ENCODE data around the gene LLGL1. TPM values are rescaled to one million over a fixed set of nuclear protein-coding genes. Genes with fewer than 3 reads are reported as not detected.

LLGL1 gene
- total and polyA plus RNA-seq, 10 of the 15 experiments (the other 5 are each of a cell fraction or from before 2014, with no cell fraction given) = 0.02 to 9.2 (median 2.5) TPM

- intact Hi-C loops (cut with micrococcal nuclease; ENCODE audit: unreplicated experiment) = no loop called here
- SMC1A ChIA-PET (ENCODE audit: uncharacterized antibody, unreplicated experiment) = no interaction called here
- Histone ChIP-seq H3K9ac (ENCODE audit: control insufficient read depth, insufficient read depth, low read length) (no peak overlapping the region), H3K4me1 (ENCODE audit: control insufficient read depth, insufficient read depth, low read length) (no peaks in the 10 kb centered on the region), H3K79me2 (ENCODE audit: control insufficient read depth, insufficient read depth, low read length) (no peaks in the 10 kb centered on the region), H2AFZ (ENCODE audit: control insufficient read depth, low read depth, low read length) (no peak overlapping the region), H3K4me3 (no peak overlapping the region), H3K9me3 (replicated peaks; ENCODE audit: control insufficient read depth, insufficient read depth, low read length) (no peaks in the 10 kb centered on the region), H4K20me1 (ENCODE audit: control insufficient read depth, insufficient read depth) (no peaks in the 10 kb centered on the region), H3K36me3 (ENCODE audit: control insufficient read depth in 2 of 2, insufficient read depth in 2 of 2, low read length in 1 of 2) (peaks cover 7 to 40% of the 10 kb centered on the region in 2 experiments), H3K27me3 (replicated peaks in 1 of 2; ENCODE audit: control insufficient read depth in 2 of 2, insufficient read depth in 2 of 2, low read length in 1 of 2) (no peaks in the 10 kb centered on the region), H3K27ac (ENCODE audit: control insufficient read depth, insufficient read depth) (no peak overlapping the region), H3K4me2 (ENCODE audit: control insufficient read depth, insufficient read depth) (no peak overlapping the region)
- CTCF ChIA-PET = no interaction called here
- BruUV-seq (replicated peaks) = no TSS peak
- no peak for DNase-seq (ENCODE audit: low read depth, low spot score)
- ATAC-seq = no peak
- no peak for TF ChIP-seq STAT3 (IDR thresholded peaks at IDR 0.05; ENCODE audit: low read depth, low read length)
- TF ChIP-seq ZNF687 (IDR thresholded peaks at IDR 0.05) = no peak
- no peak for TF ChIP-seq KAT2A (conservative IDR thresholded peaks at IDR 0.05; ENCODE audit: control insufficient read depth, low read depth, low read length)
- no peak for TF ChIP-seq SUZ12 (IDR thresholded peaks at IDR 0.05; ENCODE audit: unreplicated experiment)
- no peak for TF ChIP-seq SMARCA5 (IDR thresholded peaks at IDR 0.05)
- TF ChIP-seq, protein P1, sequence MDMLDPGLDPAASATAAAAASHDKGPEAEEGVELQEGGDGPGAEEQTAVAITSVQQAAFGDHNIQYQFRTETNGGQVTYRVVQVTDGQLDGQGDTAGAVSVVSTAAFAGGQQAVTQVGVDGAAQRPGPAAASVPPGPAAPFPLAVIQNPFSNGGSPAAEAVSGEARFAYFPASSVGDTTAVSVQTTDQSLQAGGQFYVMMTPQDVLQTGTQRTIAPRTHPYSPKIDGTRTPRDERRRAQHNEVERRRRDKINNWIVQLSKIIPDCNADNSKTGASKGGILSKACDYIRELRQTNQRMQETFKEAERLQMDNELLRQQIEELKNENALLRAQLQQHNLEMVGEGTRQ (IDR thresholded peaks at IDR 0.05; ENCODE audit: borderline replicate concordance, low read depth, low read length) = no peak
- TF ChIP-seq EED (IDR thresholded peaks at IDR 0.05; ENCODE audit: low read depth) = no peak
- no peak for TF ChIP-seq TCF7 (IDR thresholded peaks at IDR 0.05; ENCODE audit: borderline replicate concordance)
- TF ChIP-seq HCFC1 (IDR thresholded peaks at IDR 0.05; ENCODE audit: low read length) = no peak
- TF ChIP-seq HDGF (IDR thresholded peaks at IDR 0.05) = no peak
- no peak for TF ChIP-seq CBFB (IDR thresholded peaks at IDR 0.05; ENCODE audit: low read depth)
- no peak for TF ChIP-seq BHLHE40 (IDR thresholded peaks at IDR 0.05; ENCODE audit: borderline replicate concordance in 1 of 2, low read depth in 2 of 2, low read length in 1 of 2)
- TF ChIP-seq MEF2B (IDR thresholded peaks at IDR 0.05; ENCODE audit: partially characterized antibody, poor library complexity, severe bottlenecking) = no peak
- TF ChIP-seq MYC (IDR thresholded peaks at IDR 0.05; ENCODE audit: insufficient read depth, insufficient read length, insufficient replicate concordance, low read length, severe bottlenecking) = no peak
- TF ChIP-seq GABPA (IDR thresholded peaks at IDR 0.05; ENCODE audit: low read depth) = no peak
- TF ChIP-seq SREBF1 (IDR thresholded peaks at IDR 0.05; ENCODE audit: low read length) = no peak
- TF ChIP-seq RUNX3 (IDR thresholded peaks at IDR 0.05; ENCODE audit: low read length) = no peak
- no peak for TF ChIP-seq POLR2A (IDR thresholded peaks at IDR 0.05; ENCODE audit: low read depth, low read length)
- 78% methylated on average over 9 of the region's 9 CpGs for WGBS (ENCODE audit: insufficient coverage, insufficient replicate concordance, low lambda C conversion rate, missing lambda C conversion rate)
- RAD21 ChIA-PET (ENCODE audit: unreplicated experiment) = interaction anchor here (0.6 kb wide), 1 partner anchor 72 kb away, joined by 3 read pairs; no protein-coding TSS in a partner anchor
- no peak for FAIRE-seq
- in situ Hi-C loops (cut with MboI) = no loop called here
- POLR2A ChIA-PET = no interaction called here
These were observed 24.8 kb downstream of the LLGL1 start for GRCh38 chr17:18250259-18250658.

Measured in GM12878 (cell line).